ENCODE measurements around the gene EVI2B.
"Not testable (repeated sequence)": the region's sequence is repeated elsewhere in the genome, so short reads cannot be mapped to it uniquely, and the experiment has no call there.

EVI2B gene, protein sequence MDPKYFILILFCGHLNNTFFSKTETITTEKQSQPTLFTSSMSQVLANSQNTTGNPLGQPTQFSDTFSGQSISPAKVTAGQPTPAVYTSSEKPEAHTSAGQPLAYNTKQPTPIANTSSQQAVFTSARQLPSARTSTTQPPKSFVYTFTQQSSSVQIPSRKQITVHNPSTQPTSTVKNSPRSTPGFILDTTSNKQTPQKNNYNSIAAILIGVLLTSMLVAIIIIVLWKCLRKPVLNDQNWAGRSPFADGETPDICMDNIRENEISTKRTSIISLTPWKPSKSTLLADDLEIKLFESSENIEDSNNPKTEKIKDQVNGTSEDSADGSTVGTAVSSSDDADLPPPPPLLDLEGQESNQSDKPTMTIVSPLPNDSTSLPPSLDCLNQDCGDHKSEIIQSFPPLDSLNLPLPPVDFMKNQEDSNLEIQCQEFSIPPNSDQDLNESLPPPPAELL

DNA sequence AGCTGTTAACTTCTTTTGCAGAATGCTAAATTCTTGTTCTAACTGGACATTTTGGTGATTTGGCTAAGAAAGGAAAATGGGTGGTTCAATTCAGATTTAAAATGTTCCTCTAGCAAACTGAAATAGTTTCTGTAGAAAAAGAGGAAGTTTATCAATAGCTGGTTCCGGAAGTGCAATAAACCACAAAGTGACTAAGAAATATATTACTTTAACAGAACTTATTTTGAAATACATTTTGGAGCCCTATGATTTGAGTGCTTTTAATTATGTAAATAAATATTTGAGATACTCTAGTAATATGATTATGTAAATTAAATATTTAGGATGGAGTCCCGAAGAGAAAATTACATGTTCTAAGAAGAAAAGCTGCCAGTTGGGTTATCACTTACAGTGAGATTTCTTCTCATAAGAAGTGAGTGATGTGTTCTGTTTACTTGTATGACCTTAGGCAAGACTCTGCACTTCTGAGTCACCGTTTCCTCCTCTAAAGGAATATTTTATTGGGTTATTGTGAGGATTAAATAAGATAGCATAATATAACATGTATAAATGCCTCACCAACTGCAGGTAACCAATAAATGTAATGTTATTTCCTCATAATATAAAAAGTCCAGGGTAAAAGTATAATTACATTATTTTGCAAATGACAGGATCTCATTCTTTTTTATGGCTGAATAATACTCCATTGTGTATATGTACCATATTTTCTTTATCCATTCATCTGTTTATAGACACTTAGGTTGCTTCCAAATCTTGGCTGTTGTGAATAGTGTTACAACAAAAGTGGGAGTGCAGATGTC is at the start of gene EVI2B:
Gene EVI2B (minus strand): TSS at position 73 of the 800 bp plus-strand sequence. CDS start 8,445 bp downstream, outside the sequence.
- no peak for DNase-seq

DNA sequence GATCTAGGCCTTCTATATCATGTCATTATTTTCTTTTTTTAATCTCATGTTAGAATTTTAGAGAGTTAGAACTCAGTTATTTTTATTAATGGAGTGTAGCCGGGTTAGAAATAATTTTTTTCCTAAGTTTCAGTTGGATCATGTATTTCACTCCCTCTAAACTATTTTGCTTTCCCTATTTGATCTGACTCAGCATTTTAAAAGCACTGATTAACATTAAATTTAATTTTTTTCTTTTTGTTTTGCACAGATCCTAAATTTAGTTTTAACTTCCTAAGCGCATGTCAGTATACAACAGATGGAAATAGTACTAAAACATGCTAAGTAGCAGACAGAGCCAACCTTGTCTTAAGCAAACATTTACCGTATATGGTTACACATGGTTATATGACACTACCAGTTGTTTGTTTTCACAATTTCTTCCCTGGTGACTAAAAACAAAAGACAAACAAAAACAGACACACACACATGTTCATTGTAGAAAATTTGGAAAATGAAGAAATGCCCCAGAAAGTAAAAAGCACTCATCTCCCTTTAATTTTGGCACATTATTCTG is 44.1 kb upstream of the EVI2B start:
- DNase-seq = no peak

DNA sequence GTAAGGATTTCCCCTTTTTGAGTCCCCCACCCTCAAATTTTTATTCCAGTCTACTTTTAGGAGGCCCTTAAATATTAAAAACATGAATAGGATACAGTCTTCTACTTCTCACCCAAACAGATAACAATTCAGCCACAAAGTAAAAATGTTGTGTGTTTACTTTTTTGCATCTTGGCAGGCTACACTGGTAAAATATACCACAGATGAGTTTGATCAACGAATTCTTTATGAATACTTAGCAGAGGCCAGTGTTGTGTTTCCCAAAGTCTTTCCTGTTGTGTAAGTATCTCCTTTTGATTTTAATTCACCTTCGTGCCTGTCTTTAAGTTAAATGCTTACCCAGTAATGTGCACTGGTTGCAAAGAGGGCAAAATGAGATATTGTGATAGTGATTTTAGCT is 43.2 kb upstream of the EVI2B start:
- DNase-seq = no peak

DNA sequence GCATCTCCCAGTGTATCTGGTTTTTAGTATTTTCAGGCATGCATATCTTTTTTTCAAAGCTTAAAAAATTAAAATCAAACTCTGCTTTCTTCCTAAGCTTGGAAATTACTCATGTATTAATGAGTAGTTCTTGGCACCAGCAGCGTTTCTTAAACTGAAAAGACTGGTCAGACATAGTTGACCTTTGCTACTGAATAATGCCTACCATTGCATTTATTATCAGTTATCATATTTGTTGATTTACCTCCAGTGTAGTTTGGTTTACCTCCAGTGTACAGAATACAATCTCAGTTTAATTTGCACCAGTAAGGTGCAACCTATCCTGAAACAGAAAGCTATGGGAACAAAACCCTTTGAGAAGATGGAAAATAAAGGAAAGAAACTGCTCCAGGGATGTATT is 42.1 kb upstream of the EVI2B start:
- DNase-seq = no peak

DNA sequence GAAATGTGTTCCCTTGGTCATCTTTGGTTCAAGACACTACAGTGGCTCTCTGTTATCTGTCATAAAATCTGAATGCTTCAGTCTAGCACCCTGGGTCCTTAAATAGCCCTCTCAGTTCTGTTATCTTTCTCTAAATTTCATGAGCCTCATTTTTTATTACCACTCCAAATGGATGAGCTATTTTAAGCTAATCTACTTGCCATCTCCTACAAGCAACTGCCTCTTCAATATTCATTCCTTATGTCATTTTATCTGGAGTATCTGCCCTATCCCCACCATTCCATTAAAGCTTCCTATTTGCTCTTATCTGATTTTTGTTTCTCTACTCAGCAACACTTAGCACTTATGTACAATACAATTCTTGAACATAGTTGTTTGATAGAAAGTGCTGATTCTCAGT is 35.6 kb upstream of the EVI2B start:
- no peak for DNase-seq

DNA sequence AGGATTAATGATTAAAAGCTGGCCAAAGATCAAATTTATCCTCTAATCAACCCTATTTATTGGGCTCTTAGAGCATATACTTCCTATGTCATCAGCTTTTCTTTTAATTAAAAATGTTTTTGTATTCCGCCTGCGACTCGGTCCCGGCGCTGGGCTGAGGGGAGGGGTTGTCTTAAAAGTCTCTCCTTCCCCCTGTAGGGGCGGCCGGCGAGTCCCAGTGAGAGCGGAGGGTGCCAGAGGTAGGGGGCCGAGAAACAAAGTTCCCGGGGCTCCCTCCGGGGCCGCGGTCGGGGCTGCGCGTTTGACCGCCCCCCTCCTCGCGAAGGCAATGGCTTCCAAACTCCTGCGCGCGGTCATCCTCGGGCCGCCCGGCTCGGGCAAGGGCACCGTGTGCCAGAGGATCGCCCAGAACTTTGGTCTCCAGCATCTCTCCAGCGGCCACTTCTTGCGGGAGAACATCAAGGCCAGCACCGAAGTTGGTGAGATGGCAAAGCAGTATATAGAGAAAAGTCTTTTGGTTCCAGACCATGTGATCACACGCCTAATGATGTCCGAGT is 31.4 kb upstream of the EVI2B start:
- DNase-seq = not testable (repeated sequence)

DNA sequence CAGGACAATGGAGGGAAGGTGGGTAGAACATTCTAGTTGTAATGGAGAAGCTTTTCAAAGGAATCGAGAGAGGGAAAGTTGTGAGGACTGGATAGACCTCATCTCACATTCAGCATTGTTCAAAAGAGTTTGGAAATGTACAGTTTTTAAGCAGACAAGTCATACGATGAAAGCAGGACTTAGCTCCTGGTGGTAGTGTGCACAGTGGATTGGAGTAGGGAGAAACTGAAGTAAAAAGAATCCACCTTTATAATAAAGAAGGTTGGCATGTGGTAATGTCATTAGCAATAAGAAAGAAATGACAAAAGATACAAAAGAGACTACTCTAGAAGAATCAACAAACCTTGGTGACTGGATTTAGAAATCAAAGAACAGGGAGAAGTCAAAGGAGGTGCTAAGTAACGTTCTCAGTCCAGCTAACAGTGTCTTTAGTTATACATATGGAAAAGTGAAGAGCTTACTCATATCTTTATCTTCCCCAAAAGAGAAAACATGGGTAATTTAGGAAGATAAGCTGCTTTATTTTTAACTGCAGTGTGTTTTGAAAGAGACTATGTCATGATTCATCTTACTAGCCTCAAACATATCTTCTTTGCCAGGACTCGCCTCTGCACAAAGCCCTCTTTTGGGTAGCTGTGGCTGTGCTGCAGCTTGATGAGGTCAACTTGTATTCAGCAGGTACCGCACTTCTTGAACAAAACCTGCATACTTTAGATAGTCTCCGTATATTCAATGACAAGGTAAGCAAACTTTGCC is 26.2 kb upstream of the EVI2B start:
- DNase-seq = no peak

DNA sequence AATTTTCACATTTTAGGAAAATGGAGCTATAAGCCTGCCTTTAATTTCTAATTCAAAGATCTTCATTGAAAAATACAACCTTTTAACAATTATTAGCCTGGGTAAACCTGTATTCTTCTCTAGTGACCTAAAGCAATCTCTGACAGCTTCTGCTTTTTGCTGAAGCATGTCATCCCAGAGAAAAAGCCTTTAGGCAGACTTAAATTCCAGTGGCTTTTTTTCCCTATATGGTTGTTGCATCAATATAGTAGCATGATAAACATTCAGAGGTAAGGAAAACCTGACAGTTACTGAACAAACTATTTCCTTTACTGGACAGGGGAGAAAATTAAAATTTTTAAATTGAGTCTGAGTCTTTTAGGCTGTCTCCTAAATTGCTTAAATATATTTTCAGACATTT is 15.4 kb upstream of the EVI2B start:
- DNase-seq = no peak

DNA sequence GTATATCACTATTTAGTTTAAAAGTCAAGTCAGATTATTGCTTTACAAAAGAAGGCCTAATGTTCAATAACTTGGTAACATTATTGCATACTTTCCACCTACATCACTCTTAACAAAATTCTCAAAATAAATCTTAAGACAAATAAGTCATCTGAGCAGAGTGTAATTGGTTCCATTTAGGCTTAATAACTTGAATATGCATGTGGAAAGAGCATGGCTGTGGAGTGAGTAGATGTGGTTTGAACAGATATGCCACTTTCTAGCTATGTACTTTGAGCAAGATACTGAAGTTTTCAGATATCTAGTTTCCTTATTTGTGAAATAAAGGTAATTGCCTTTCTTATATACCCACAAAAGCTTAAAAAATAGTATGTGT is 14.3 kb upstream of the EVI2B start:
- DNase-seq = no peak

DNA sequence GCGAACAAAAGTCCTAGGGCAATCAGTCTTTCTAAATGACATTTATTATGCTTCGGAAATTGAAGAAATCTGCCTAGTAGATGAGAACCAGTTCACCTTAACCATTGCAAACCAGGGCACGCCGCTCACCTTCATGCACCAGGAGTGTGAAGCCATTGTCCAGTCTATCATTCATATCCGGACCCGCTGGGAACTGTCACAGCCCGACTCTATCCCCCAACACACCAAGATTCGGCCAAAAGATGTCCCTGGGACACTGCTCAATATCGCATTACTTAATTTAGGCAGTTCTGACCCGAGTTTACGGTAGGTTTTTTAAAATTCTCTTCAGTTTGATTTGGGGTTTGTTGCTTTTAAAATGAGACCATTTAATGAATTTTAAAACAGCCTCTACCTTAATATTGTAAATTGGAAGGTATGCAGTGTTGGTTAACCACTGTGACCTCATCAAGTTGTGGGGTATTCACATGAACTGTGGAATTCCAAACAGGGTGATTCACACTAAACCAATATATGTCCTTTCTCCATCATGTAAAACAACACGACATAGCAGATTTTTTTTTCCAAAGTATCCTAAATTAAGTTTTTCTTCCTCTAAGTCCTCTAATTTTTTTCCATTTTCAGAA is 13.8 kb upstream of the EVI2B start:
- no peak for DNase-seq

DNA sequence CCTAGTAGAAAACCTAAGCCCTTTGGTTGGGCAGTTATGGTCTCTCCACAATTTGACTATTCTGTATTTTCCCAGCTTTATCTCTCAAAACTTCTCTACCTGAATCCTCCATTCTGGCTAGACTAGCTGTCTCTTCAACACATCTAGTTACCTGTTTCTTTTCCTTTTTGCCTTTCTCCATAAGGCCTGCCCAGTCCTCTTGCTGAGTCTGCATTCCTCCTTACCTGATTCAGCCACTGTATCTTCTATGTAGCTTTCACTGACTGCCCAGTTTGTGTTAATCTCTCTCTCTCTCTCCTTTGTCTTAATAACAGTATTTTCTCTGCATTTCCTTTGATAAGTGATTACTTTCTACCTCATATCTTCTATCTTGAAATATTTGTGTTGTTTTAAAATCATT is 9.7 kb upstream of the EVI2B start:
- DNase-seq = no peak

DNA sequence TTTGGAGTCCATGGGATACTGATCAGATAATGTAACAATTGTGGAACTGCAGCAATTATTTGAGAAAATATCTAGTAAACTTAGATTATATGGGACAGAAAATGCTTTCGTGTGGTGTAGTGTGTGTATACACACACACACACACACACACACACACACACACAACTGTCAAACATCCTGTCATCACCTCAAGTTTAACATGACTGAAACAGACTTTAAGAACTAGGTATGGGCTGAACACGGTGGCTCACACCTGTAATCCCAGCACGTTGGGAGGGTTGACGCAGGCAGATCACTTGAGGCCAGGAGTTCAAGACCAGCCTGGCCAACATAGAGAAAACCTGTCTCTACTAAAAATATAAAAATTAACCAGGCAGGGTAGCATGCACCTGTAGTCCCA is 8.1 kb upstream of the EVI2B start:
- DNase-seq = peak; percentile 36

DNA sequence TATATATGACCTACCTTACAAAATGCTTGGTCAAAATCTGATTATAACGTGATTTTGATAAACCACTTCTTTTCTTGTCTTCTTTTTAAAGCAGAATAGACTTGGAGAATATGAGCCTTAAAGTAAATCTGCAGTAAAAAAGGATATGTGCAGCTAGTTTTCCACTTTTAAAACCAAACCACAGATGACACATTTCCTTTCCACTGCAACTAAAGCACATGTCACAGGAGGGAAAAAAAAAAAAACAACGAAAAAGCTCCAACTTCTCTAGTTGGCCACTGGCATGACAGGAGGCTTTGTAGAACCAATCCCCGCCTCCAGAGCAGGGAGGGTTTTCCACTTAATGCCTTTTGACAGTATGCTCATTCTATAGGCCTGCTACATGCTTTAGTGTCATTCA is 7.6 kb upstream of the EVI2B start, which contains the start of gene EVI2A:
Gene EVI2A (minus strand): TSS at position 142 of the 400 bp plus-strand sequence. CDS start 2,609 bp downstream, outside the sequence.
- peak; percentile 85 for DNase-seq

DNA sequence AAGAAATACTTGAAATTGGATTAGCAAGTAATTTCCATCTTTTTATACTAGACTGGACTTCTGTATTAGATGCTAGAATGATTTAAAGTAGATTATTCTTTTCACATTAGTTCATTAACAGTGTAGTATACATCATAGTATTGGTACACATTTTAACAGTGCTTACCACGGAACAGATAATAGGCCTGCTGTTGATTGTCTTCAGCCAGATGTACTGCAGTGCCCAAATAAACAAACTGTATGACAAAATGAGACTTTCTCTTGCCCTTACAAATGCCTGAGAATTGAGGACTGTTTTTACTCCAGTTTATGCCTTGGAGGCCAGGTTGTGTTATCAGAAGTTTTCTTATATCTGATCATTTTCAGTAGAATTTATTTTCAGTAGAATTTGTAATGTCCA is 6.9 kb upstream of the EVI2B start:
- DNase-seq = no peak

DNA sequence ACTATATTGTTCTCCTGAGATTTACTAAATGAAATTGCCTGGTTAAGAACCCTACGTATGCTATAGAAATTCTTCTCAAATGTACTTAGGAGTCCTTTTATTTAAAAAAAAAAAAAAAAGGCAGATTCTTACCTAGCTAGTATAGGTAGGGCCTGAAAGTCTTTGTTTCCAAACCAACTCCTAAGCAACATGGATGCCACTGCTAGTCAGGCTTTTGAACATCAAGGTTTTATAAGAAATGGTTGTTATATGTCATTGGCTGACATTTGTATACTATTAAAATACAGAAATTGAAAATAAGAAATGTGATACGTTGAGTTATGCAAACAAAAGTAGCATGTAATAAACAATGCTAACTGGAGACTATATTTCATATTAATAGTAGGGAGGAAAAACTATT is 6.4 kb upstream of the EVI2B start:
- DNase-seq = no peak

DNA sequence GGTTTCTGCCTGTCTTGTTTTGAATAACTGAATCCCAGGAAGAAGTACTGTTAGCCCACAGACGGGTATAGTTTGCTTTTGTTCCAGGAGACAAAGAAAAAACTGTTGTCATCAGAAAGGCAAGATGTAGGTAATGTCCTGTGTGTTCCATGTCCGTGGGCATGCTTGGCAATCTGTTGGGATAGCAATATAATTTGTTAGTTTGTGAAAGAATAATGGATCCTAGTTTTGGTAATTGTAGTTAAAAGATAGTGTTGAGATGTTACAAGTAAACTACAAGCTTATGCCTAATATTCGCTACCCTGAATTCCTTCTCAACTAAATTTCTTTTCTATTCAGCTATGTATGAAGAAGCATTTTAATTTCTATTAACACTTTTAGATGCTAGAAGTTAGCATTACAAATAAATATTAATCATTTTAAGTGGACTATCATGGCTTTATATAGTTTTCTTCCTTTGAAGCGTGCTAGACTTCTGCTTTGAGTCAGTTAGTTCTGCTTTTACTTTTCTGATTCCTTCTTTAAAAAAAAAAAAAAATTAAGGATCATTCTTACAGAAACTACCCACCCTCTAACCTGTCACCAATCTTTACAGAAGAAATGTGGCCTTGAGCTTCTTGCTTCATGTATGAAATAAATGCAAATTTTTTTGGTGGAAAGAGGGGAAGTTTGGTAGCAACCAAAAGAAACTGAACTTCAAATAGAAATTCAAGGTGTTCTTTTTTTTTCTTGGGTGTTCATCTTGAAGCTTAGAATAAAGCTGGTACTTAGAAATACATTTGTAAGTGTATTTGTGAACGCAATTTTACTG is 5.2 kb upstream of the EVI2B start:
- DNase-seq = no peak

DNA sequence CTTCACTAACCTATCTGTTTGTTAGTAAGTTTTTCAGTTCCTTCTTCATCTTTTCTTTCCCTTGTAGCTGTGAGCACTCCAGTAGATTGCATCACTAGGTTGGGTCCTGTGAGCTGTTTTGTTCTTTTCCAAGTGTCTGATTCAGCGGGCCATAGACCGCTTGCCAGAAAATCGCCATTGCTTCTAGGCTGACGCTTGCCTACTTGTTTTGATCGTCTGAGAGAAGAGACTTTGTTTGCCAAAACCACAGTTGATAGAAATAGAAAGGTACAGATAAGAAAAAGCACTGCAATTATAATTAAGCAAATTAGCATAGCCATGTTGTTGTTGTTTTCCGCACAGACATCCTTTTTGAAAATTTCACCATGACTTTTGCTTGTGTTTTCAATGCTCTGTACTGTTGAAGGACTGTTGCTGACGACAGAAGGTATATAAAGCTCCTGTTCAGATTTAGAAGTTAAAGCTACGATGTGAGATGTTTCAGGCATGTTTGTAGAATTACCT is 4.5 kb upstream of the EVI2B start:
- peak; percentile 70 for DNase-seq

DNA sequence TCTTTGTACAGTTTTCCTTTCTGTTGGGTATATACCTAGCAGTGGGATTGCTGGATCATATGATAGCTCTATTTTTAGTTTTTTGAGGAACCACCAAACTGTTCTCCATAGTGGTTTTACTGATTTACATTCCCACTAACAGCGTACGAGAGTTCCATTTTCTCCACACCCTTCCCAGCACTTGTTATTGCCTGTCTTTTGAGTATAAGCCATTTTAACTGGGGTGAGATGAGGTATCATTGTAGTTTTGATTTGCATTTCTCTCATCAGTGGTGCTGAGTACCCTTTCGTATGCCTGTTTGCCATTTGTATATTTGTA is 887 bp upstream of the EVI2B start:
- DNase-seq = no peak

DNA sequence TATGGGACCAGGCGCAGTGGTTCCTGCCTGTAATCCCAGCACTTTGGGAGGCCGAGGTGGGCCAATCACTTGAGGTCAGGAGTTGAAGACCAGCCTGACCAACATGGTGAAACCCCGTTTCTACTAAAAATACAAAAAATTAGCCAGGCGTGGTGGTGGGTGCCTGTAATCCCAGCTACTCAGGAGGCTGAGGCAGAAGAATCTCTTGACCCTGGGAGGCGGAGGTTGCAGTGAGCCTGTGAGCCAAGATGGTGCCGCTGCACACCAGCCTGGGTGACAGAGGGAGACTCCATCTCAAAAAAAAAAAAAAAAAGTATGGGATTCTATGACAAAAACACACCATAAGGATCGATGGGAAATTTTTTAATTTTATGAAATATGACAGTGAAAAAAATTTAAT is 1.6 kb downstream of the EVI2B start:
- DNase-seq = peak; percentile 54

DNA sequence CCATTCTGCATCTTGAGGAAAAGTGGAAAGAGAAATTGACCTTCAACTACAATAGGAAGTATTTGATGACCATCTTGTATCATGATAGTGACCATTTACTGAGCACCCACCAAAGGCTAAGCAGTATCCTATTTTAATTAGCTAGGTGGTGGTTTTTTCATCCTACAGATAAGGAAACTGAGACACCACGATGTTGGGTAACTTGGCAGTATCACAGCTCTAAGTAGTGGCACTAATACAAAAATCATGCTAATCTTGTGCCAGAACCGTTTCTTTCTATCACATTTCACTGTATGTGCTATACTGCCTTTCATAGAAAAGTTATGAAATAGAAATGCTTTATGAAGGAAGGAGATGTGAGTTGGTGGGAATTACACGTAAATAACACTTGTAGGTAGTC is 2.3 kb downstream of the EVI2B start:
- no peak for DNase-seq

DNA sequence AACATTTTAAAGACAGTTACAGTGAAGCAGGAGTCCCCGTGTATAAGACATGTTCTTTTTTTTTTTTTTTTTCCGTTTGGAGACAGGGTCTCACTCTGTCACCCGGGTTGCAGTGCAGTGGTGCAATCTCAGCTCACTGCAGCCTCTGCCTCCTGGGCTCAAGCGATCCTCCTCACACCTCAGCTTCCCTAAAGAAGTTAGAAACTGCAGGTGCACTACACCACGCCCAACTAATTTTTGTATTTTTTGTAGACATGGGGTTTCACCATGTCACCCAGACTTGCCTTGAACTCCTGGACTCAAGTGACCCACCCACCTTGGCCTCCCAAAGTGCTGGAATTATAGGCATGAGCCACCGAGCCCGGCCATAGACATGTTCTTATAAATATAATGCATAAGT is 3.0 kb downstream of the EVI2B start:
- peak; percentile 30 for DNase-seq
